Stomach (tissue), 9 donors: ENCODE results near the gene GPC6. TPM values are rescaled to one million over a fixed set of nuclear protein-coding genes. Genes with fewer than 3 reads are reported as not detected.

Source experiments
- DNase-seq, 2 donors: peaks; one replicate each; pipeline versions ENCODE4 v3.0.0 to v3.0.0-alpha.2; 2013 to 2019
- H3K27ac ChIP-seq, 5 donors: fragments of 200-600 bp in 4 of 5; sonication (generic) in 4 of 5; one replicate each; pipeline ENCODE4 v1.5.1; 2013 to 2019; ENCODE audit warnings: mild to moderate bottlenecking in 1 of 5, moderate library complexity in 1 of 5
- H3K27me3 ChIP-seq, 3 donors: fragments of 200-600 bp; sonication (generic); one replicate each; pipeline ENCODE4 v1.5.1; 2017 to 2019; ENCODE audit warnings: mixed run types in 1 of 3
- H3K36me3 ChIP-seq, 4 donors: fragments of 200-600 bp; sonication (generic); 1 replicate in 3 of 4; 2 replicates in 1 of 4; pipeline ENCODE4 v1.5.1; 2016 to 2019
- H3K4me1 ChIP-seq, 4 donors: fragments of 200-600 bp; sonication (generic); one replicate each; pipeline ENCODE4 v1.5.1; 2016 to 2019
- H3K4me3 ChIP-seq, 4 donors: fragments of 200-600 bp; sonication (generic) in 3 of 4; one replicate each; pipeline ENCODE4 v1.5.1; 2016 to 2019; ENCODE audit warnings: mild to moderate bottlenecking in 1 of 4
- H3K9me3 ChIP-seq, 4 donors: fragments of 200-600 bp; sonication (generic); one replicate each; pipeline ENCODE4 v1.5.1; 2016 to 2019
- CTCF ChIP-seq, 7 experiments: fragments of 450-650 bp in 4 of 7; fragments of 200-600 bp in 3 of 7; sonication (generic) in 3 of 7; IDR thresholded peaks; one replicate each; pipeline ENCODE4 v1.5.1; 2016 to 2019; ENCODE audit warnings: antibody characterized with exemption in 7 of 7, control low read depth in 2 of 7, mild to moderate bottlenecking in 1 of 7
- EP300 ChIP-seq: sonication (generic); formaldehyde crosslinking; IDR thresholded peaks from one replicate; pipeline ENCODE4 v1.6.1; 2017; ENCODE audit warnings: antibody characterized with exemption
- POLR2A ChIP-seq, 4 donors: fragments of 450-650 bp; IDR thresholded peaks; one replicate each; pipeline ENCODE4 v1.6.1; 2016; ENCODE audit warnings: antibody characterized with exemption in 4 of 4, control low read depth in 2 of 4, mild to moderate bottlenecking in 1 of 4, moderate library complexity in 1 of 4
- POLR2AphosphoS5 ChIP-seq, 3 donors: sonication (generic); formaldehyde crosslinking; IDR thresholded peaks; one replicate each; pipeline ENCODE4 v1.6.1; 2016; ENCODE audit warnings: antibody characterized with exemption in 3 of 3
- WGBS, 5 donors: extraction: QIAGEN DNeasy Blood & Tissue Kit in 3 of 5; methylation state at CpG; one replicate each; pipeline versions ENCODE4 v1.1.5 to v1.1.7; 2013 to 2018; 5-methylcytosine and 5-hydroxymethylcytosine counted together
- intact Hi-C: fragments of 100-400 bp; cut with DNase I; formaldehyde crosslinking; loops from one replicate; pipeline ENCODE4 v1.15.1; 2023; ENCODE audit warnings: low total_unique reads
- polyA plus RNA-seq, 3 donors: library from polyadenylated mRNA; stranded (reverse); fragments of 200-250 nt; gene quantifications; one replicate each; pipeline ENCODE4 v1.2.3, GENCODE V29; 2013
- total RNA-seq, 5 donors: library from RNA; depleted of rRNA; stranded (reverse); fragments of >200 nt; gene quantifications; one replicate each; pipeline versions ENCODE4 v1.1.0 to v1.2.3, GENCODE V29; 2014 to 2016
- donor health status: healthy with polysubstance abuse.
- donor health status: Bipolar disorder and iron deficiency.
- donor health status: healthy.

GPC6 gene
- total and polyA plus RNA-seq, 8 donors: 0.70 to 52.7 (median 5.6) TPM

- H3K27me3 ChIP-seq: no peaks in the 10 kb centered on the region
- no peaks in the 10 kb centered on the region for H3K36me3 ChIP-seq
- 27 to 40% (median 38%) methylated on average over 8 of the region's 8 CpGs for WGBS, 5 donors
- peaks cover 7 to 27% (median 11%) of the 10 kb centered on the region in 4 donors for H3K4me1 ChIP-seq
- intact Hi-C loops: no loop called here
- TF ChIP-seq POLR2AphosphoS5 (IDR thresholded peaks at IDR 0.05): no peak
- no peak for TF ChIP-seq EP300
- TF ChIP-seq CTCF (IDR thresholded peaks at IDR 0.05): no peak
- no peak for TF ChIP-seq POLR2A (IDR thresholded peaks at IDR 0.05)
- peak in 1 of 2 donors; percentile 22 for DNase-seq
- H3K9me3 ChIP-seq: no peaks in the 10 kb centered on the region
- no peak overlapping the region for H3K4me3 ChIP-seq
- H3K27ac ChIP-seq: peak overlapping the region in 4 of 5 donors; percentile 59 to 75 (median 72)
These were observed 1117.7 kb downstream of the GPC6 start for GRCh38 chr13:94344126-94344818.

GRCh38 chr13:94345374-94346195 is 1119.0 kb downstream of the GPC6 start:
- Histone ChIP-seq H3K36me3 (no peaks in the 10 kb centered on the region), H3K9me3 (no peaks in the 10 kb centered on the region), H3K27ac (no peak overlapping the region), H3K4me1 (peaks cover 7 to 27% (median 11%) of the 10 kb centered on the region in 4 donors), H3K4me3 (no peak overlapping the region), H3K27me3 (no peaks in the 10 kb centered on the region)
- no peak for TF ChIP-seq CTCF (IDR thresholded peaks at IDR 0.05)
- no peak for TF ChIP-seq POLR2A (IDR thresholded peaks at IDR 0.05)
- no peak for TF ChIP-seq POLR2AphosphoS5 (IDR thresholded peaks at IDR 0.05)
- no peak for TF ChIP-seq EP300
- DNase-seq: peak in 1 of 2 donors; percentile 72
- whole genome bisulfite sequencing, 5 donors: 62 to 67% (median 64%) methylated on average over 8 of the region's 8 CpGs
- intact Hi-C loops: no loop called here

- intact Hi-C loops: no loop called here
- peaks cover 7 to 27% (median 11%) of the 10 kb centered on the region in 4 donors for H3K4me1 ChIP-seq
- H3K4me3 ChIP-seq: no peak overlapping the region
- no peaks in the 10 kb centered on the region for H3K36me3 ChIP-seq
- no peak overlapping the region for H3K27ac ChIP-seq
- DNase-seq: no peak
- TF ChIP-seq POLR2A (IDR thresholded peaks at IDR 0.05) (no peak), POLR2AphosphoS5 (IDR thresholded peaks at IDR 0.05) (no peak), EP300 (no peak), CTCF (IDR thresholded peaks at IDR 0.05) (no peak)
- H3K9me3 ChIP-seq: no peaks in the 10 kb centered on the region
- WGBS, 5 donors: 91 to 95% (median 94%) methylated on average over 13 of the region's 13 CpGs
- H3K27me3 ChIP-seq: no peaks in the 10 kb centered on the region
These were observed 1119.8 kb downstream of the GPC6 start for GRCh38 chr13:94346261-94347019.

GRCh38 chr13:94351292-94351990 is 1124.8 kb downstream of the GPC6 start:
- no peak for DNase-seq
- intact Hi-C loops: no loop called here
- Histone ChIP-seq H3K27me3 (no peaks in the 10 kb centered on the region), H3K4me3 (no peak overlapping the region), H3K27ac (no peak overlapping the region), H3K9me3 (no peaks in the 10 kb centered on the region), H3K4me1 (no peaks in the 10 kb centered on the region), H3K36me3 (no peaks in the 10 kb centered on the region)
- WGBS, 5 donors: 59 to 75% (median 70%) methylated on average over 5 of the region's 5 CpGs
- no peak for TF ChIP-seq EP300
- no peak for TF ChIP-seq POLR2A (IDR thresholded peaks at IDR 0.05)
- TF ChIP-seq POLR2AphosphoS5 (IDR thresholded peaks at IDR 0.05): no peak
- TF ChIP-seq CTCF (IDR thresholded peaks at IDR 0.05): no peak
